ENCODE measurements around the gene HTR3B. TPM values are rescaled to one million over a fixed set of nuclear protein-coding genes. Genes with fewer than 3 reads are reported as not detected.
A peak's percentile ranks its signal among the peaks of the same experiment; 100 is the strongest.

HTR3B gene
- total RNA-seq, 2 donors from 2014 or later, result not detected

DNA sequence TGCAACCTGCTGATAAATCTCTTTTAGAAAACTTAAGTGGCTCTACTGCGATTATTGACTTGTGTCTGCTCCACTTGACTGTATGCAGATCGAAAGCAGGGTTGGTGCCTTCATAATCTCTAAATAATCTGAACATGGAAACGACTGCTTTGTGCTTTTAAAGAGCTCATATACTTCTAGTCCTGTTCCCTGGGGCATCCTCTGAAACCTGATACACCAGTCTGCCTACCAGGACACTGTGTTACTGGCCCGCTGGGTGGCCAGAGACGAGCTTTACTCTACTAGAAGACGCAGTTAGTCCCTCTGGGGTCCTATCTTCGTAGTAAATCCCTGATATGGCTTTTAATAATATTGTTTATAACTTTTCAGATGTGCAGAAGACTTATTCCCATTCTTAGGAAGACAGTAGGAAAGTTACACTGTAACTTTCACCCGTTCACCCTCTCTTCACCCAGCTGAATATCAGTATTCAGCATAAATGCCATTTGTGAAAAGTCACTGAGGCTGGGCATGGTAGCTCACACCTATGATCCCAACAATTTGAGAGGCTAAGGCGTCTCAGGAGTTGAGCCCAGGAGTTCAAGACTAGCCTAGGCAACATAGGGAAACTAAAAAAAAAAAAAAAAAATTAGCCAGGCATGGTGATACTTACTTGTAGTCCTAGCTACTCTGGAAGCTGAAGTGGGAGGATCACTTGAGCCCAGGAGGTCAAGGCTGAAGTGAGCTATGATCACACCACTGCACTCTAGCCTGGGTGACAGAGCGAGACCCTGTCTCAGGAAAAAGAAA is 9.0 kb upstream of the HTR3B start:
- TF ChIP-seq, protein P1, sequence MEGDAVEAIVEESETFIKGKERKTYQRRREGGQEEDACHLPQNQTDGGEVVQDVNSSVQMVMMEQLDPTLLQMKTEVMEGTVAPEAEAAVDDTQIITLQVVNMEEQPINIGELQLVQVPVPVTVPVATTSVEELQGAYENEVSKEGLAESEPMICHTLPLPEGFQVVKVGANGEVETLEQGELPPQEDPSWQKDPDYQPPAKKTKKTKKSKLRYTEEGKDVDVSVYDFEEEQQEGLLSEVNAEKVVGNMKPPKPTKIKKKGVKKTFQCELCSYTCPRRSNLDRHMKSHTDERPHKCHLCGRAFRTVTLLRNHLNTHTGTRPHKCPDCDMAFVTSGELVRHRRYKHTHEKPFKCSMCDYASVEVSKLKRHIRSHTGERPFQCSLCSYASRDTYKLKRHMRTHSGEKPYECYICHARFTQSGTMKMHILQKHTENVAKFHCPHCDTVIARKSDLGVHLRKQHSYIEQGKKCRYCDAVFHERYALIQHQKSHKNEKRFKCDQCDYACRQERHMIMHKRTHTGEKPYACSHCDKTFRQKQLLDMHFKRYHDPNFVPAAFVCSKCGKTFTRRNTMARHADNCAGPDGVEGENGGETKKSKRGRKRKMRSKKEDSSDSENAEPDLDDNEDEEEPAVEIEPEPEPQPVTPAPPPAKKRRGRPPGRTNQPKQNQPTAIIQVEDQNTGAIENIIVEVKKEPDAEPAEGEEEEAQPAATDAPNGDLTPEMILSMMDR (IDR thresholded peaks at IDR 0.05), result no peak
- DNase-seq (ENCODE audit: low spot score), result no peak
- no peak overlapping the region for H3K27ac ChIP-seq

GRCh38 chr11:113896156-113896879 is 8.3 kb upstream of the HTR3B start:
- no peak overlapping the region for H3K27ac ChIP-seq
- H3K27me3 ChIP-seq, result no peaks in the 10 kb centered on the region
- H3K4me3 ChIP-seq, result no peak overlapping the region
- H3K36me3 ChIP-seq, result no peaks in the 10 kb centered on the region
- H3K4me1 ChIP-seq, result no peaks in the 10 kb centered on the region
- TF ChIP-seq, protein P1 (IDR thresholded peaks at IDR 0.05), result peak; percentile 65 to 84
- DNase-seq (ENCODE audit: low spot score), result peak; percentile 66
- no peaks in the 10 kb centered on the region for H3K9me3 ChIP-seq

More for the DNA sequence above, 9.0 kb upstream of the HTR3B start:
- Histone ChIP-seq H3K27me3 (no peaks in the 10 kb centered on the region), H3K4me1 (no peaks in the 10 kb centered on the region), H3K9me3 (no peaks in the 10 kb centered on the region), H3K36me3 (no peaks in the 10 kb centered on the region), H3K4me3 (no peak overlapping the region)

- no peak overlapping the region for H3K4me3 ChIP-seq
- no peaks in the 10 kb centered on the region for H3K9me3 ChIP-seq
- peak; percentile 2 for DNase-seq (ENCODE audit: low spot score)
- H3K27ac ChIP-seq, result no peak overlapping the region
- H3K27me3 ChIP-seq, result no peaks in the 10 kb centered on the region
- TF ChIP-seq, protein P1 (IDR thresholded peaks at IDR 0.05), result no peak
- no peaks in the 10 kb centered on the region for H3K36me3 ChIP-seq
- H3K4me1 ChIP-seq, result no peaks in the 10 kb centered on the region
Observed at GRCh38 chr11:113901141-113901540, 3.5 kb upstream of the HTR3B start.

DNA sequence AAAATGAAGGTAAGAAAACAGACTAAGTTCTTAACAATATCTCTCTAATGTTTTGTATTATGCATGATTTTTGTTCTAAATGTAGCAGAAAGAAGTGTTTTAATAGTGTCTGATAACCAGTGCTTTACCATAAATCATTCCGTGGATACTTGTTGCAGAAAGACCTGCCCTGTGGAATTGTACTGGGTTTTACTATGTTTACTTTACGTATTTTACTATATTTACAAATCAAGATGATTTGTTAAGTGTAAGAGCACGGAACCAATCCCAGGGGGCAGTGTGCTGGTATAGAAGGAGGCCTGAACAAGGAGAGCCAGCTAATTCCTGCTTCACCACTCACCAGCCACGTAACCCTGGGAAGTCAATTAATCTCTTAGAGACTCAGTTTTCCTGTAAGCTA is 1.4 kb downstream of the HTR3B start:
- no peak overlapping the region for H3K27ac ChIP-seq
- DNase-seq (ENCODE audit: low spot score), result no peak
- H3K27me3 ChIP-seq, result no peaks in the 10 kb centered on the region
- TF ChIP-seq, protein P1 (IDR thresholded peaks at IDR 0.05), result no peak
- H3K4me1 ChIP-seq, result no peaks in the 10 kb centered on the region
- H3K4me3 ChIP-seq, result no peak overlapping the region
- H3K9me3 ChIP-seq, result no peaks in the 10 kb centered on the region
- H3K36me3 ChIP-seq, result no peaks in the 10 kb centered on the region

GRCh38 chr11:113906516-113906915 is 1.9 kb downstream of the HTR3B start:
- no peak overlapping the region for H3K27ac ChIP-seq
- no peaks in the 10 kb centered on the region for H3K36me3 ChIP-seq
- no peaks in the 10 kb centered on the region for H3K4me1 ChIP-seq
- TF ChIP-seq, protein P1 (IDR thresholded peaks at IDR 0.05), result no peak
- no peaks in the 10 kb centered on the region for H3K9me3 ChIP-seq
- H3K27me3 ChIP-seq, result no peaks in the 10 kb centered on the region
- no peak overlapping the region for H3K4me3 ChIP-seq
- no peak for DNase-seq (ENCODE audit: low spot score)

Data from right atrium auricular region (tissue), 2 donors.